HG02840 (cell line): Measurements from ENCODE around the gene MYL10.

Source experiments
- ATAC-seq: cut with Tn5 transposase; IDR thresholded peaks from one replicate; pipeline ENCODE4 v1.9.1; 2021; ENCODE audit warnings: mild to moderate bottlenecking, moderate library complexity, moderate number of reproducible peaks; ENCODE audit not compliant: unreplicated experiment, low FRiP score

MYL10 gene

GRCh38 chr7:101578552-101578951, 50.5 kb downstream of the MYL10 start:
- no peak for ATAC-seq

- ATAC-seq, result no peak
Measured at GRCh38 chr7:101576998-101577397, 52.1 kb downstream of the MYL10 start.

GRCh38 chr7:101575721-101576120, 53.4 kb downstream of the MYL10 start:
- no peak for ATAC-seq

DNA sequence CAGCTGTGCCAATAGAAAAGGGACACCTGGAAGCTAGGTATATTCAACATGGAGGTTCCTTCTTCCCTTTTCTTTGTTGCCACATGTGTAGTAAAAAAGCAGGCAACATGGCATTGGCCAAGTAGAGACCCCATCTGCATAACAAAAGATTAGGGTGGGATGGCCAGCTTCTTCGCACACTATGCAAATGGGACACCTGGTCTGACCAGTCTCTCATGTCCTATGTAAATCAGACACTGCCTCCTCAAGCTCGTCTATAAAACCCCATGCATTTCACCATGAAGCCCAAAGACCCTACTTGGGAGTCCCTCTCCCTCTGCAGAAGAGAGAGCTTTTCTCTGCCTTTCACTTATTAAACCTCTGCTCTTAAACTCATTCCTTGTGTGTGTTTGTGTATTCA, 53.9 kb downstream of the MYL10 start:
- ATAC-seq, result no peak

DNA sequence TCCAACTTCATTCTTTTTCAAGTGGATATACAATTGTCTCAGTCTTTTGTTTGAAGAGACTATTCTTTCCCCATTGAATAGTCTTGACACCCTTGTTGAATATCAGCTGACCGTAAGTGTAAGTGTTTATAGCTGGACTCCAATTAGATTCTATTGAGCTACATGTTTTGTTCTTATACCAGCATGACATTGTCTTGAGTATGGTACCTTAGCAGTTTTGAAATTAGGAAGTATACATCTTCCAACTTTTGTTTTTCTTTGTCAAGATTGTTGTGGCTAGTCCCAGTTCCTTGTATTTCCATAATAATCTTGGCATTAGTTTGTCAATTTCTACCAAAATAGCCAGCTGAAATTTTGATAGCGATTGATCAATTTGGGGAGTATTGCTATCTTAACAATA, 56.9 kb downstream of the MYL10 start:
- no peak for ATAC-seq

GRCh38 chr7:101567230-101567629, 61.9 kb downstream of the MYL10 start:
- ATAC-seq, result no peak

DNA sequence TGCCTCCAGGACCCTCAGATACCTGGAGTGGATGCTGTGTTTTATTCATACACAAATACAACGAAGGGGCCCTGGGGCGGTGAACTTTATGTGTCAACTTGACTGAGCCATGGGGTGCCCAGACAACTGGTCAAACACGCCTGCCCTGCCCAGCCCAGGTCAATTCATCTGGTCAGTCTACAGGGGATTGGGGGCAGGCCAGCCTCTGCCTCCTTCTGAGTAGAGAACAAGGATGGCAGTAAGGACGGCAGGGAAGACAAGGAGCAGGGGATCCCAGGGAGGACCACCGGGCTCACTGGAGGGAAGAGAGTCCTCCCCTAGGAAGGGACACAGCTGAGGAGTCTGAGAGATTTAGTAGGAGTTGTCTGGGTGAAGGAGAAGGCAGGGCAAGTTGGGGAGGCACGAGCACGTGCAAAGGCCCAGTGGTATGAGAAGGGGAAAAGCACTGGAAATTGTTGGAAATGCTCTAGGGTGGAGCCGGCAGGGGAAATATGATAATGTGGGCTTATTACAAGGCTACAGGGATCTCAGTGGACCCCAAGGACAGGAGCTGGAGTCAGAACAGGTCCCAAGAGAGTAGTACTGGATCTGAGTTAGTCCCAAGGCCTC, 63.4 kb downstream of the MYL10 start:
- no peak for ATAC-seq

DNA sequence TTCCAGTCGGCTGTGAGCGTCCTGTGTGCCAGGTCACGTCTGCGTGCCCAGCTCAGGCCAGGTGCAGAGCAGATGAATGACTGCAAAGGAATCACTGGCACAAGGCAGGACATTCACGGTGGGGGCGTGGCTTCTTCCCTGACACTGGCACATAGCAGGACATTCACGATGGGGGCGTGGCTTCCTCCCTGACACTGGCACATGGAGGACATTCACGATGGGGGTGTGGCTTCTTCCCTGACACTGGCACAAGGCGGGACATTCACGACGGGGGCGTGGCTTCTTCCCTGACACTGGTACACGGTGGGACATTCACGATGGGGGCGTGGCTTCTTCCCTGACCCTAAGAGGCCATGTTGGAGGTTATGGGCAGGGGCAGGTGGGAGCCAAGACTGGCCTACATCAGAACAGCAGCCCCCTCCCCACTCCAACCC, 64.3 kb downstream of the MYL10 start:
- ATAC-seq, result no peak

DNA sequence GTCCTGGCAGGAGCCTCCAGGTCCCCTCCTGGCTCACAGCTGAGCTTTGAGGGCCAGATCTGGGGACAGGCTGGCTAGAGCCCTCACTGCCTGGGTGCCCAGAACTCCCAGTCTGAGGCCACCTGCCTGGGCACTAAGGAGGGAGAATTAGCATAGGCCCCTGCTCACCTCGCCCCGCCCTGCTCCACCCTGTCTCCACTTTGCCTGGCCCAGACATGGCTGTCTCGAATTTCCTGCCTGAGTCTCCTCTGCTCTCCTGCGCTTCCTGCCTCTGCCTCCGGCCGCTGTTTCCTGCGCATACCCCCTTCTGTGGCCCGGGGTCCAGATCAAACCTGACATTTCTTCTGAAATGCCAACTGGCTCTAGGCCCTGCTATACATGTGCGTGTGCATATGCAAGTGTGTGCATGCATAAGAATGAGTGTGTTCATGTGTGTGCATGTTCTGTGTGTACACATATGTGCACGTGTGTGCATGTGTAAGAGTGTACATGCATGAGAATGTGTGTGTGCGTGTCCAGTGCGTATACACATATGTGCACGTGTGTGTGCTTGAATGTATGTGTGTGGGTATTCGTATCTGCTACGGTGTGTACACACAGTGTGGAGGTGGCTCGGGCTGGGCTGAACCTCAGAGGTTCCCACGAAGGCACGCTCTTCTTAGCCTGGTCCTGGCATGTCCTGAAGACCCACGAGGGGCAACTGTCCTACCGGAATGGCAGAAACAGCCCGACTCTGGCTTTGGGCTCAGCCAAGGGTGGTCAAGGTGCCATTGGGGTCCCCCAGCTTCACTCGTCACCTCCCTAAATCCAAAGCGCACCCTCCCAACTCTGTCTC, 64.9 kb downstream of the MYL10 start:
- ATAC-seq, result no peak
